Measurements from ENCODE around the gene CXCR5.

The CXCR5 gene

GRCh38 chr11:118929501-118930093, 45.9 kb downstream of the CXCR5 start:
- peak; percentile 91 for DNase-seq

GRCh38 chr11:118930094-118930712, 46.5 kb downstream of the CXCR5 start:
- DNase-seq, result peak; percentile 95

- DNase-seq, result no peak
Observed at GRCh38 chr11:118931571-118931970, 47.9 kb downstream of the CXCR5 start.

- DNase-seq, result no peak
Observed at GRCh38 chr11:118933486-118933885, 49.8 kb downstream of the CXCR5 start.

GRCh38 chr11:118935376-118935775, 51.7 kb downstream of the CXCR5 start:
- DNase-seq, result no peak

GRCh38 chr11:118938491-118939403, 55.1 kb downstream of the CXCR5 start:
- no peak for DNase-seq

GRCh38 chr11:118939404-118939915, 55.8 kb downstream of the CXCR5 start:
- DNase-seq, result no peak

- peak; percentile 81 for DNase-seq
Observed at GRCh38 chr11:118939953-118940598, 56.4 kb downstream of the CXCR5 start.

GRCh38 chr11:118947091-118947490, 63.4 kb downstream of the CXCR5 start:
- DNase-seq, result no peak

All from activated effector memory CD4-positive, alpha-beta T cell treated with anti-CD3 and anti-CD28 coated beads, Interleukin-2, amount 50 U/mL, for 16 hours (primary cell).